ENCODE results near the gene ATP6V0E2. TPM values are rescaled to one million over a fixed set of nuclear protein-coding genes. Genes with fewer than 3 reads are reported as not detected.

ATP6V0E2 gene
- total and polyA plus RNA-seq, 2 donors from 2014 or later: 19.8 to 138 TPM

DNA sequence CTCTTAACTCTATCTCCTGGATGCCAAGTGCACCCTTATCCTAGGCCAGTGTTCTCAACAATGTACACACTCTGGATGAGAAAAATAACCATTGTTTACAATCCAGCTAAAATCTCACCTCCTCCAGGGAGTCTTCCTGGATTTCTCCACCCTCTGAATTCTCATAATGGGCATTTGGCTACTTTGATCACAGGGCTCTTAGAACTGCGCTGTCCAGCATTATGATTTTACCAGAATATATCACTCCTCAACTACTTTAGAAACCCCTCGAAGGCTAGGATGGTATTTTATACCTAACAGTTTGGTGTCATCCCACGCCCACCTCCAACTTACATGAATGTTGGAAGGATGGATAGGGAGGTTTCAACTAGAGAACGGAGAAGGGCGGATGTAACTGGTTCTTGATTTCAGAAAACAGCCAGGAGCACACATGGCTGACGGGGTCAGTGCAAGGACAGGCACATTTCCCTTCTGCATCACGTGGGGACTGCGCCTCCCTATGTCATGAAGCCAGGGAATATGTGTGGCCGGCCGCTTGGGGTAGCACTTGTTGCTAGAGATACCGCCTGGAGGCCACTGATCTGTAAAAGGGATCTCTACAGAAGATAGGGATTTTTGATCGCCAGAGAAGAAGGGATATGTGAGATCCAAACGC lies 1.2 kb upstream of the ATP6V0E2 start:
- intact Hi-C loops (cut with DNase I): no loop called here
- peak overlapping the region; percentile 59 to 84 for H3K27ac ChIP-seq (ENCODE audit: low read depth in 2 of 2, low read length in 2 of 2)
- peak overlapping the region; percentile 11 to 85 (median 77) for H3K9ac ChIP-seq (ENCODE audit: low read length in 3 of 3)

DNA sequence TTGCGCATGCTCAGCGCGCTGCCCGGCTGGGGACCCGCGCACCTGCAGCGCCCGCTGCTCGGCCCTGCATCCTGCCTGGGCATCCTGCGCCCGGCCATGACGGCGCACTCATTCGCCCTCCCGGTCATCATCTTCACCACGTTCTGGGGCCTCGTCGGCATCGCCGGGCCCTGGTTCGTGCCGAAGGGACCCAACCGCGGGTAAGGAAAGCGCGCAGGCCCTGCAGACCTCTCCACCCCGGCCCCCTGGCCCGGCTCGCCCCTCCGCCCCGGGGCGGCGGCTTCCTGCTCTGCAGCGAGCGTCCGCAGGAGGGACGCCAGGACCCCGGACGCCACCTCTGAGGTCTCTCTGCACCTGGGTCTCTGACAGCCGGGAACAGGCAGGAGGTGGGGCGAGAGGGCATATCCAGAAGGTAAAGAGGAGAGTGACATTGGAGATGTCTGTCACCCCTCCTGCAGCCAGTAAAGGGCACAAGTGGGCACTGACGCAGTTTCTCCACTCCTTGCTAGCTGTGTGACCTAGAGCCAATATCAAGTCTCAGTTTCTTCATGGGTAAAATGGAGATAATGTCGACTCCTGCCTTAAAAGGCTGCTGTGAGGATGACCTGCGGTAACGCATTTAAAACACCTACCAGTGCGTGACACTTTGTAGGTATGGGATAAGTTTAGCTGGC lies 338 bp downstream of the ATP6V0E2 start:
- H3K9me3 ChIP-seq (ENCODE audit: control insufficient read depth in 2 of 3, insufficient read depth in 1 of 3, low read length in 3 of 3): no peaks in the 10 kb centered on the region
- no peak overlapping the region for H3K27ac ChIP-seq (ENCODE audit: low read depth in 2 of 2, low read length in 2 of 2)
- H3K4me1 ChIP-seq (ENCODE audit: control insufficient read depth in 2 of 3, insufficient read depth in 2 of 3, low read depth in 1 of 3, low read length in 3 of 3): peaks cover 0 to 17% (median 5%) of the 10 kb centered on the region in 3 donors
- intact Hi-C loops (cut with DNase I): no loop called here
- peak overlapping the region in 1 of 3 donors; percentile 77 for H3K9ac ChIP-seq (ENCODE audit: low read length in 3 of 3)
- no peaks in the 10 kb centered on the region for H3K27me3 ChIP-seq (ENCODE audit: control insufficient read depth, insufficient read depth, low read length)
- DNase-seq (no peak), FAIRE-seq (no peak)
- no peaks in the 10 kb centered on the region for H3K36me3 ChIP-seq (ENCODE audit: control insufficient read depth in 2 of 3, insufficient read depth in 3 of 3, low read length in 3 of 3)
- TF ChIP-seq, protein P1, sequence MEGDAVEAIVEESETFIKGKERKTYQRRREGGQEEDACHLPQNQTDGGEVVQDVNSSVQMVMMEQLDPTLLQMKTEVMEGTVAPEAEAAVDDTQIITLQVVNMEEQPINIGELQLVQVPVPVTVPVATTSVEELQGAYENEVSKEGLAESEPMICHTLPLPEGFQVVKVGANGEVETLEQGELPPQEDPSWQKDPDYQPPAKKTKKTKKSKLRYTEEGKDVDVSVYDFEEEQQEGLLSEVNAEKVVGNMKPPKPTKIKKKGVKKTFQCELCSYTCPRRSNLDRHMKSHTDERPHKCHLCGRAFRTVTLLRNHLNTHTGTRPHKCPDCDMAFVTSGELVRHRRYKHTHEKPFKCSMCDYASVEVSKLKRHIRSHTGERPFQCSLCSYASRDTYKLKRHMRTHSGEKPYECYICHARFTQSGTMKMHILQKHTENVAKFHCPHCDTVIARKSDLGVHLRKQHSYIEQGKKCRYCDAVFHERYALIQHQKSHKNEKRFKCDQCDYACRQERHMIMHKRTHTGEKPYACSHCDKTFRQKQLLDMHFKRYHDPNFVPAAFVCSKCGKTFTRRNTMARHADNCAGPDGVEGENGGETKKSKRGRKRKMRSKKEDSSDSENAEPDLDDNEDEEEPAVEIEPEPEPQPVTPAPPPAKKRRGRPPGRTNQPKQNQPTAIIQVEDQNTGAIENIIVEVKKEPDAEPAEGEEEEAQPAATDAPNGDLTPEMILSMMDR (IDR thresholded peaks at IDR 0.05; ENCODE audit: borderline replicate concordance, extremely low read depth, insufficient read depth): no peak
- H3K4me3 ChIP-seq (ENCODE audit: low read length in 3 of 3): peak overlapping the region; percentile 18 to 77 (median 61)

More for the DNA sequence above, 1.2 kb upstream of the ATP6V0E2 start:
- DNase-seq (peak; percentile 87 to 96 (median 91)), FAIRE-seq (no peak)
- Histone ChIP-seq H3K27me3 (ENCODE audit: control insufficient read depth, insufficient read depth, low read length) (no peaks in the 10 kb centered on the region), H3K9me3 (ENCODE audit: control insufficient read depth in 2 of 3, insufficient read depth in 1 of 3, low read length in 3 of 3) (no peaks in the 10 kb centered on the region), H3K36me3 (ENCODE audit: control insufficient read depth in 2 of 3, insufficient read depth in 3 of 3, low read length in 3 of 3) (no peaks in the 10 kb centered on the region), H3K4me3 (ENCODE audit: low read length in 3 of 3) (peak overlapping the region; percentile 57 to 77 (median 61)), H3K4me1 (ENCODE audit: control insufficient read depth in 2 of 3, insufficient read depth in 2 of 3, low read depth in 1 of 3, low read length in 3 of 3) (peaks cover 0 to 17% (median 5%) of the 10 kb centered on the region in 3 donors)
- TF ChIP-seq, protein P1 (IDR thresholded peaks at IDR 0.05; ENCODE audit: borderline replicate concordance, extremely low read depth, insufficient read depth): peak; percentile 22

DNA sequence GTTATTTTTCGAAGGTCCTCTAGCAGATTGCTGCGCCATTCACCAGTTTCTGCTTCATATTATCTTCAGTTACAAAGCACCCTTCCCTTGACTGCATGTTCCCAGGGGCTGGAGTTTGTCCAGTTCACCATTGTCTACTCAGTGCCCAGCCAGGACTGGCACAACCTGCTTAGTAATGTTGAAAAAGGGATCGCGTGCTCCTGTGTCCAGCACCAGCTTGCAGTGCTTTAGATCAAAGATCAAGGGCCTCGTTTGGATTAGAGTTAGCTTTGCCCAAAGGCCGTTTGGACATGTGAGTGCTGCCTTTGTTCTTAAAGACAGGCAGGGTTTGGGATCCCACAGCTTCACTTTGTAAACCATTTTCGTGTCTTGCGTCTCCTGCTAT lies 867 bp downstream of the ATP6V0E2 start:
- FAIRE-seq: no peak

More for the DNA sequence above, 867 bp downstream of the ATP6V0E2 start:
- Histone ChIP-seq H3K4me3 (ENCODE audit: low read length in 3 of 3) (peak overlapping the region in 2 of 3 donors; percentile 61 to 77), H3K27ac (ENCODE audit: low read depth in 2 of 2, low read length in 2 of 2) (no peak overlapping the region), H3K9ac (ENCODE audit: low read length in 3 of 3) (peak overlapping the region in 1 of 3 donors; percentile 77), H3K9me3 (ENCODE audit: control insufficient read depth in 2 of 3, insufficient read depth in 1 of 3, low read length in 3 of 3) (no peaks in the 10 kb centered on the region), H3K36me3 (ENCODE audit: control insufficient read depth in 2 of 3, insufficient read depth in 3 of 3, low read length in 3 of 3) (no peaks in the 10 kb centered on the region), H3K4me1 (ENCODE audit: control insufficient read depth in 2 of 3, insufficient read depth in 2 of 3, low read depth in 1 of 3, low read length in 3 of 3) (peaks cover 0 to 17% (median 5%) of the 10 kb centered on the region in 3 donors), H3K27me3 (ENCODE audit: control insufficient read depth, insufficient read depth, low read length) (no peaks in the 10 kb centered on the region)
- DNase-seq: peak in 2 of 5 donors; percentile 8 to 35
- TF ChIP-seq, protein P1 (IDR thresholded peaks at IDR 0.05; ENCODE audit: borderline replicate concordance, extremely low read depth, insufficient read depth): no peak
- intact Hi-C loops (cut with DNase I): no loop called here

Data from kidney (tissue), 14 donors.